IMR-90 (cell line): ENCODE results near the gene ABHD12B. TPM values are rescaled to one million over a fixed set of nuclear protein-coding genes. Genes with fewer than 3 reads are reported as not detected.

Experiments
- ATAC-seq: fragments of 200-7000 bp; cut with Tn5 transposase; 2 replicates; pipeline ENCODE4 v1.9.1; 2020; ENCODE audit warnings: low read depth, mild to moderate bottlenecking, moderate library complexity
- BruUV-seq: library from RNA; stranded (reverse); fragments of 400-500 nt; replicated peaks from 2 replicates; lab custom pipeline; 2021; lab: Mats Ljungman, UMichigan
- CTCF ChIA-PET: fragments of 300-600 bp; formaldehyde crosslinking; extraction: SDS; loops from one replicate; lab custom pipeline; 2021; ENCODE audit warnings: antibody characterized with exemption; lab: Yijun Ruan, JAX
- POLR2A ChIA-PET: fragments of 300-600 bp; sonication (Branson Sonifier 250); formaldehyde crosslinking; loops from one replicate; lab custom pipeline; 2022; ENCODE audit warnings: antibody characterized with exemption; ENCODE audit not compliant: unreplicated experiment; lab: Charles Lee
- DNase-seq: peaks from one replicate; pipeline ENCODE4 v3.0.0; 2013
- H2AFZ ChIP-seq: replicated peaks from 2 replicates; pipeline ENCODE3; 2013; ENCODE audit warnings: low read length, mild to moderate bottlenecking; ENCODE audit not compliant: poor library complexity
- H2AK5ac ChIP-seq: 2 replicates; pipeline ENCODE4 v1.6.1; 2013; ENCODE audit warnings: low read depth, low read length, inconsistent platforms
- H2AK9ac ChIP-seq: replicated peaks from 2 replicates; pipeline ENCODE3; 2013; ENCODE audit warnings: mild to moderate bottlenecking, low read depth, low read length, moderate library complexity; ENCODE audit not compliant: poor library complexity
- H2BK120ac ChIP-seq: 2 replicates; pipeline ENCODE4 v1.6.1; 2013; ENCODE audit warnings: low read depth, low read length, inconsistent platforms
- H2BK15ac ChIP-seq: 3 replicates; pipeline ENCODE4 v1.6.1; 2013; ENCODE audit warnings: low read depth, low read length, inconsistent platforms
- H2BK20ac ChIP-seq: 2 replicates; pipeline ENCODE4 v1.6.1; 2013; ENCODE audit warnings: low read depth, mild to moderate bottlenecking, inconsistent platforms, low read length, moderate library complexity
- H2BK5ac ChIP-seq: 2 replicates; pipeline ENCODE4 v1.6.1; 2013; ENCODE audit warnings: mild to moderate bottlenecking, low read depth, low read length, inconsistent platforms; ENCODE audit not compliant: poor library complexity, severe bottlenecking
- H3K14ac ChIP-seq: replicated peaks from 2 replicates; pipeline ENCODE4 v1.6.1; 2013; ENCODE audit warnings: low read depth, low read length, inconsistent platforms
- H3K18ac ChIP-seq: 2 replicates; pipeline ENCODE4 v1.6.1; 2013; ENCODE audit warnings: low read depth, low read length, control low read depth
- H3K23ac ChIP-seq: 2 replicates; pipeline ENCODE4 v1.6.1; 2013; ENCODE audit warnings: low read depth, low read length, inconsistent platforms
- H3K27ac ChIP-seq: 2 replicates; pipeline ENCODE4 v1.5.1; 2013; ENCODE audit warnings: mild to moderate bottlenecking, control low read depth, low read length; ENCODE audit not compliant: insufficient read depth
- H3K27me3 ChIP-seq: 2 replicates; pipeline ENCODE4 v1.6.1; 2013; ENCODE audit warnings: low read length; ENCODE audit not compliant: control insufficient read depth, insufficient read depth
- H3K36me3 ChIP-seq: 2 replicates; pipeline ENCODE4 v1.6.1; 2013; ENCODE audit warnings: low read length, mixed read lengths; ENCODE audit not compliant: control insufficient read depth, insufficient read depth
- H3K4ac ChIP-seq: 2 replicates; pipeline ENCODE4 v1.6.1; 2013; ENCODE audit warnings: low read depth, low read length, inconsistent platforms
- H3K4me1 ChIP-seq: 2 replicates; pipeline ENCODE4 v1.6.1; 2013; ENCODE audit warnings: low read length, mixed read lengths; ENCODE audit not compliant: control insufficient read depth, insufficient read depth
- H3K4me2 ChIP-seq: 2 replicates; pipeline ENCODE4 v1.6.1; 2013; ENCODE audit warnings: low read depth, mild to moderate bottlenecking, control low read depth, low read length, moderate library complexity
- H3K4me3 ChIP-seq: 2 replicates; pipeline ENCODE4 v1.5.1; 2013; ENCODE audit warnings: low read depth, mild to moderate bottlenecking, control low read depth, low read length, moderate library complexity; ENCODE audit not compliant: insufficient read depth
- H3K56ac ChIP-seq: 2 replicates; pipeline ENCODE4 v1.6.1; 2013; ENCODE audit warnings: low read length, inconsistent platforms; ENCODE audit not compliant: insufficient read depth; ENCODE audit errors: extremely low read depth
- H3K79me1 ChIP-seq, 2 experiments: 2 replicates each; pipeline ENCODE4 v1.6.1; 2013; ENCODE audit warnings: low read length in 2 of 2, inconsistent platforms in 1 of 2, low read depth in 1 of 2
- H3K9ac ChIP-seq: 2 replicates; pipeline ENCODE4 v1.6.1; 2013; ENCODE audit warnings: low read depth, low read length, control low read depth
- H3K9me1 ChIP-seq: 2 replicates; pipeline ENCODE4 v1.6.1; 2013; ENCODE audit warnings: low read length, inconsistent platforms; ENCODE audit not compliant: insufficient read depth
- H3K9me3 ChIP-seq: 2 replicates; pipeline ENCODE4 v1.6.1; 2013; ENCODE audit warnings: low read length; ENCODE audit not compliant: control insufficient read depth, insufficient read depth
- H4K20me1 ChIP-seq: 2 replicates; pipeline ENCODE4 v1.6.1; 2013; ENCODE audit warnings: low read length, inconsistent platforms; ENCODE audit not compliant: insufficient read depth
- H4K5ac ChIP-seq: 2 replicates; pipeline ENCODE4 v1.6.1; 2013; ENCODE audit warnings: mild to moderate bottlenecking, low read depth, low read length, control low read depth
- H4K8ac ChIP-seq, 2 experiments: 2 replicates each; pipeline ENCODE4 v1.6.1; 2013; ENCODE audit warnings: low read depth in 2 of 2, low read length in 2 of 2, control low read depth in 1 of 2, inconsistent platforms in 1 of 2
- H4K91ac ChIP-seq: 2 replicates; pipeline ENCODE4 v1.6.1; 2013; ENCODE audit warnings: low read depth, low read length, inconsistent platforms; ENCODE audit not compliant: insufficient read depth
- CTCF ChIP-seq: conservative IDR thresholded peaks from 2 replicates; pipeline ENCODE4 v1.5.1; 2012; ENCODE audit warnings: mild to moderate bottlenecking, low read depth, low read length, improper control_type of control experiment
- FOS ChIP-seq: fragments of 150-350 bp; IDR thresholded peaks from 2 replicates; pipeline ENCODE4 v1.6.1; 2016; ENCODE audit warnings: low read depth, low read length
- MAFK ChIP-seq: IDR thresholded peaks from 2 replicates; pipeline ENCODE4 v1.6.1; 2012; ENCODE audit warnings: low read depth, low read length, improper control_type of control experiment
- MAZ ChIP-seq: IDR thresholded peaks from 2 replicates; pipeline ENCODE4 v1.6.1; 2012; ENCODE audit warnings: low read depth, mild to moderate bottlenecking, low read length, improper control_type of control experiment, moderate library complexity, borderline replicate concordance
- NFE2L2 ChIP-seq: fragments of 150-350 bp; IDR thresholded peaks from 2 replicates; pipeline ENCODE4 v1.6.1; 2016; ENCODE audit warnings: low read depth, mild to moderate bottlenecking, low read length
- SMC3 ChIP-seq: fragments of 150-350 bp; IDR thresholded peaks from 2 replicates; pipeline ENCODE4 v1.6.1; 2016; ENCODE audit warnings: low read depth, mild to moderate bottlenecking, antibody characterized with exemption, low read length, moderate library complexity
- WGBS, 2 experiments: methylation state at CpG; one replicate each; pipeline versions ENCODE4 v1.1.5 to v1.1.7; 2013; ENCODE audit warnings: missing lambda C conversion rate in 2 of 2; ENCODE audit not compliant: insufficient read length in 1 of 2; ENCODE audit errors: extremely low coverage in 2 of 2; 5-methylcytosine and 5-hydroxymethylcytosine counted together
- dilution Hi-C: fragments of 300-500 bp; cut with HindIII; formaldehyde crosslinking; loops from one replicate; pipeline ENCODE4 v1.14.3; 2018; ENCODE audit warnings: low sequenced_read_pairs; ENCODE audit not compliant: unreplicated experiment
- in situ Hi-C: fragments of 300-500 bp; cut with MboI; formaldehyde crosslinking; loops from 3 replicates; pipeline ENCODE4 v1.14.3; 2019; ENCODE audit warnings: low sequenced_read_pairs, inconsistent platforms, mixed read lengths
- intact Hi-C: fragments of 100-400 bp; cut with micrococcal nuclease; formaldehyde crosslinking; loops from 2 replicates; pipeline ENCODE4 v1.10.0; 2022
- polyA plus RNA-seq, 3 experiments: library from polyadenylated mRNA; depleted of rRNA; stranded (reverse); fragments of >200 nt; gene quantifications; 2 replicates each; pipeline ENCODE4 v1.2.3, GENCODE V29; 2012; ENCODE audit warnings: low replicate concordance in 1 of 3
- total RNA-seq: library from RNA; depleted of rRNA; stranded (reverse); fragments of >200 nt; gene quantifications from 2 replicates; pipeline ENCODE4 v1.2.3, GENCODE V29; 2012

ABHD12B gene
- total and polyA plus RNA-seq, 2 of the 4 experiments (the other 2 are of a cell fraction) = 0.18 TPM; not detected in 1

- H3K27me3 ChIP-seq = no peaks in the 10 kb centered on the region
- no peak overlapping the region for H4K91ac ChIP-seq
- no peak overlapping the region for H3K4ac ChIP-seq
- TF ChIP-seq MAZ (no peak), MAFK (no peak), SMC3 (no peak), CTCF (no peak), NFE2L2 (no peak), FOS (no peak)
- H3K9me1 ChIP-seq = peaks cover 21% of the 10 kb centered on the region
- no peak overlapping the region for H3K14ac ChIP-seq
- H2BK20ac ChIP-seq = no peak overlapping the region
- H4K8ac ChIP-seq = no peak overlapping the region
- no peak overlapping the region for H2AFZ ChIP-seq
- no peak overlapping the region for H2BK5ac ChIP-seq
- H4K20me1 ChIP-seq = peaks cover 66% of the 10 kb centered on the region
- H3K9ac ChIP-seq = no peak overlapping the region
- H2AK9ac ChIP-seq = no peak overlapping the region
- H3K23ac ChIP-seq = no peak overlapping the region
- H3K36me3 ChIP-seq = peaks cover 2% of the 10 kb centered on the region
- in situ Hi-C loops (no loop called here), dilution Hi-C loops (no loop called here), intact Hi-C loops (no loop called here)
- H3K9me3 ChIP-seq = no peaks in the 10 kb centered on the region
- H3K79me1 ChIP-seq = peaks cover 47 to 81% of the 10 kb centered on the region in 2 experiments
- no peak overlapping the region for H3K27ac ChIP-seq
- POLR2A ChIA-PET = no interaction called here
- peaks cover 13% of the 10 kb centered on the region for H3K4me1 ChIP-seq
- BruUV-seq = no TSS peak
- H3K4me3 ChIP-seq = no peak overlapping the region
- H3K4me2 ChIP-seq = no peak overlapping the region
- no peak for ATAC-seq
- H4K5ac ChIP-seq = no peak overlapping the region
- H3K18ac ChIP-seq = no peak overlapping the region
- DNase-seq = no peak
- CTCF ChIA-PET = interaction anchor here (0.8 kb wide), 1 partner anchor 38 kb away, joined by 3 read pairs; no protein-coding TSS in a partner anchor
- H2BK15ac ChIP-seq = no peak overlapping the region
- WGBS, 2 experiments = 86% methylated on average over 1 of the region's 11 CpGs; no CpG with 5 or more reads in 1 of the 2 experiments
- H2BK120ac ChIP-seq = no peak overlapping the region
- H2AK5ac ChIP-seq = no peak overlapping the region
- no peak overlapping the region for H3K56ac ChIP-seq
Observed at GRCh38 chr14:50822501-50823042, 49.3 kb upstream of the ABHD12B start.
